ENCODE data around the gene OR10A7. TPM values are rescaled to one million over a fixed set of nuclear protein-coding genes. Genes with fewer than 3 reads are reported as not detected.

Gene OR10A7
- polyA plus RNA-seq, 1 of the 3 experiments (the other 2 are of a cell fraction), result not detected

- 0 out of 2 replicates have a peak, but pooled peaks cover 4% of the 10 kb centered on the region for H3K9me2 ChIP-seq
Measured at GRCh38 chr12:55253281-55253680, 32.5 kb downstream of the OR10A7 start.

GRCh38 chr12:55256831-55257230 is 36.0 kb downstream of the OR10A7 start:
- ChIA-PET POLR2A (no interaction called here), CTCF (no interaction called here)
- no peaks in the 10 kb centered on the region for H3K4me1 ChIP-seq (ENCODE audit: control insufficient read depth in 1 of 2, insufficient read depth in 2 of 2, low read depth in 1 of 2, low read length in 1 of 2)
- H3K9ac ChIP-seq, result no peak overlapping the region
- H3K9me3 ChIP-seq, result no peaks in the 10 kb centered on the region
- H3K79me2 ChIP-seq (ENCODE audit: insufficient read depth), result no peaks in the 10 kb centered on the region
- WGBS (ENCODE audit: low lambda C conversion rate), result 12% methylated on average over 4 of the region's 4 CpGs
- H3F3A ChIP-seq (replicated peaks; ENCODE audit: insufficient read depth), result no peaks in the 10 kb centered on the region
- no peak overlapping the region for H3K4me3 ChIP-seq (ENCODE audit: low read depth in 2 of 2, low read length in 1 of 2)
- DNase-seq, result no peak
- H3K27ac ChIP-seq (ENCODE audit: low read depth in 2 of 2, low read length in 1 of 2), result no peak overlapping the region
- no peak overlapping the region for H3K4me2 ChIP-seq
- no peaks in the 10 kb centered on the region for H4K20me1 ChIP-seq (ENCODE audit: insufficient read depth)
- H3K27me3 ChIP-seq (ENCODE audit: insufficient read depth), result no peaks in the 10 kb centered on the region
- H2AFZ ChIP-seq (ENCODE audit: low read depth), result no peak overlapping the region
- H3K36me3 ChIP-seq (replicated peaks in 1 of 2; ENCODE audit: control insufficient read depth in 1 of 2, insufficient read depth in 2 of 2, low read length in 1 of 2), result no peaks in the 10 kb centered on the region
- H3K9me2 ChIP-seq, result no peaks in the 10 kb centered on the region
- TF ChIP-seq IRF3 (IDR thresholded peaks at IDR 0.05; ENCODE audit: low read depth, low read length), result no peak
- no peak for TF ChIP-seq CTCF (IDR thresholded peaks at IDR 0.05)
- no peak for TF ChIP-seq MAX (IDR thresholded peaks at IDR 0.05; ENCODE audit: low read depth)
- no peak for TF ChIP-seq PBX3 (IDR thresholded peaks at IDR 0.05)
- TF ChIP-seq CHD2 (IDR thresholded peaks at IDR 0.05; ENCODE audit: low read length, partially characterized antibody), result no peak
- TF ChIP-seq TEAD4 (IDR thresholded peaks at IDR 0.05; ENCODE audit: borderline replicate concordance, insufficient read depth), result no peak
- no peak for TF ChIP-seq MXI1 (IDR thresholded peaks at IDR 0.05; ENCODE audit: low read depth, low read length)
- TF ChIP-seq JUND (IDR thresholded peaks at IDR 0.05), result no peak

More at GRCh38 chr12:55253281-55253680, 32.5 kb downstream of the OR10A7 start:
- Histone ChIP-seq H3K36me3 (replicated peaks in 1 of 2; ENCODE audit: control insufficient read depth in 1 of 2, insufficient read depth in 2 of 2, low read length in 1 of 2) (no peaks in the 10 kb centered on the region), H3K79me2 (ENCODE audit: insufficient read depth) (no peaks in the 10 kb centered on the region), H3K4me2 (no peak overlapping the region), H3K27ac (ENCODE audit: low read depth in 2 of 2, low read length in 1 of 2) (no peak overlapping the region), H3K9ac (no peak overlapping the region), H4K20me1 (ENCODE audit: insufficient read depth) (no peaks in the 10 kb centered on the region), H3K9me3 (no peaks in the 10 kb centered on the region), H2AFZ (ENCODE audit: low read depth) (no peak overlapping the region), H3F3A (replicated peaks; ENCODE audit: insufficient read depth) (no peaks in the 10 kb centered on the region), H3K4me3 (ENCODE audit: low read depth in 2 of 2, low read length in 1 of 2) (no peak overlapping the region), H3K4me1 (ENCODE audit: control insufficient read depth in 1 of 2, insufficient read depth in 2 of 2, low read depth in 1 of 2, low read length in 1 of 2) (no peaks in the 10 kb centered on the region), H3K27me3 (ENCODE audit: insufficient read depth) (no peaks in the 10 kb centered on the region)
- ChIA-PET POLR2A (no interaction called here), CTCF (no interaction called here)
- no peak for TF ChIP-seq EP300 (IDR thresholded peaks at IDR 0.05; ENCODE audit: borderline replicate concordance in 1 of 2, low read depth in 1 of 2, low read length in 1 of 2)
- TF ChIP-seq USF1 (IDR thresholded peaks at IDR 0.05; ENCODE audit: borderline replicate concordance, low read depth), result no peak
- TF ChIP-seq EZH2phosphoT487 (IDR thresholded peaks at IDR 0.05; ENCODE audit: borderline replicate concordance, low read depth), result no peak
- no peak for TF ChIP-seq NRF1 (IDR thresholded peaks at IDR 0.05; ENCODE audit: low read depth, low read length)
- TF ChIP-seq TCF12 (IDR thresholded peaks at IDR 0.05), result no peak
- TF ChIP-seq MEF2A (IDR thresholded peaks at IDR 0.05; ENCODE audit: borderline replicate concordance, low read depth), result no peak
- TF ChIP-seq ELF1 (IDR thresholded peaks at IDR 0.05), result no peak
- TF ChIP-seq FOSL2 (IDR thresholded peaks at IDR 0.05; ENCODE audit: borderline replicate concordance, low read depth), result no peak
- DNase-seq, result no peak
